Upper lobe of left lung (tissue), 6 donors: Measurements from ENCODE around the gene NPW. TPM values are rescaled to one million over a fixed set of nuclear protein-coding genes. Genes with fewer than 3 reads are reported as not detected.
"Not testable (repeated sequence)": the region's sequence is repeated elsewhere in the genome, so short reads cannot be mapped to it uniquely, and the experiment has no call there.

ENCODE experiments used
- ATAC-seq, 2 donors: fragments of 200-7000 bp; cut with Tn5 transposase; one replicate each; pipeline ENCODE4 v1.9.1; 2022; ENCODE audit warnings: mild to moderate bottlenecking in 2 of 2, moderate library complexity in 2 of 2; ENCODE audit not compliant: low FRiP score in 2 of 2
- DNase-seq, 2 donors: peaks; one replicate each; pipeline ENCODE4 v3.0.0-alpha.2; 2019 to 2020
- H3K27ac ChIP-seq, 4 donors: fragments of 200-600 bp; sonication (generic); one replicate each; pipeline ENCODE4 v1.5.1; 2016 to 2019
- H3K27me3 ChIP-seq, 4 donors: fragments of 200-600 bp; sonication (generic); one replicate each; pipeline ENCODE4 v1.5.1; 2017 to 2019
- H3K36me3 ChIP-seq, 4 donors: fragments of 200-600 bp; sonication (generic); one replicate each; pipeline ENCODE4 v1.5.1; 2016 to 2019
- H3K4me1 ChIP-seq, 4 donors: fragments of 200-600 bp; sonication (generic); one replicate each; pipeline ENCODE4 v1.5.1; 2018 to 2019
- H3K4me3 ChIP-seq, 4 donors: fragments of 200-600 bp; sonication (generic); one replicate each; pipeline ENCODE4 v1.5.1; 2017 to 2019; ENCODE audit warnings: mild to moderate bottlenecking in 2 of 4, moderate library complexity in 1 of 4
- H3K9me3 ChIP-seq, 4 donors: fragments of 200-600 bp; sonication (generic); one replicate each; pipeline ENCODE4 v1.5.1; 2018 to 2019
- EP300 ChIP-seq, 4 donors: sonication (generic); formaldehyde crosslinking; IDR thresholded peaks; one replicate each; pipeline ENCODE4 v1.5.1; 2017; ENCODE audit warnings: antibody characterized with exemption in 4 of 4, control low read depth in 2 of 4
- POLR2A ChIP-seq, 4 donors: fragments of 450-650 bp; IDR thresholded peaks; one replicate each; pipeline ENCODE4 v1.5.1; 2016 to 2017; ENCODE audit warnings: antibody characterized with exemption in 4 of 4, mild to moderate bottlenecking in 2 of 4
- POLR2AphosphoS5 ChIP-seq, 2 donors: sonication (generic); formaldehyde crosslinking; IDR thresholded peaks; one replicate each; pipeline ENCODE4 v1.5.1; 2017; ENCODE audit warnings: antibody characterized with exemption in 2 of 2
- WGBS, 2 donors: methylation state at CpG; one replicate each; pipeline ENCODE4 v1.1.5; 2017 to 2018; 5-methylcytosine and 5-hydroxymethylcytosine counted together
- total RNA-seq, 6 donors: library from RNA; depleted of rRNA in 4 of 6; stranded (reverse); fragments of >200 nt in 4 of 6; gene quantifications; one replicate each; pipeline versions ENCODE4 v1.1.0 to v1.2.1, GENCODE V29; 2016 to 2021
- TF ChIP-seq, protein P1 (sequence below), 6 experiments: fragments of 450-650 bp in 4 of 6; fragments of 200-600 bp in 2 of 6; sonication (generic) in 2 of 6; IDR thresholded peaks; one replicate each; pipeline ENCODE4 v1.5.1; 2016 to 2019; ENCODE audit warnings: antibody characterized with exemption in 6 of 6
- donor health status: DM: no; HTN: no; CAD: no; lungs with moderate emphysema.
- donor health status: DM: no; HTN: yes; CAD: no; lungs with severe emphysema.

The NPW gene
- total RNA-seq, 6 donors from 2014 or later: 0.67 to 0.80 TPM; not detected in 4

GRCh38 chr16:2033057-2033908 lies 13.7 kb downstream of the NPW start:
- ATAC-seq (peak; percentile 61 to 71), DNase-seq (peak; percentile 44 to 90)
- H3K36me3 ChIP-seq: peaks cover 0 to 52% (median 11%) of the 10 kb centered on the region in 4 donors
- peak overlapping the region; percentile 39 to 83 (median 54) for H3K4me3 ChIP-seq
- H3K27me3 ChIP-seq: no peaks in the 10 kb centered on the region
- TF ChIP-seq, protein P1, sequence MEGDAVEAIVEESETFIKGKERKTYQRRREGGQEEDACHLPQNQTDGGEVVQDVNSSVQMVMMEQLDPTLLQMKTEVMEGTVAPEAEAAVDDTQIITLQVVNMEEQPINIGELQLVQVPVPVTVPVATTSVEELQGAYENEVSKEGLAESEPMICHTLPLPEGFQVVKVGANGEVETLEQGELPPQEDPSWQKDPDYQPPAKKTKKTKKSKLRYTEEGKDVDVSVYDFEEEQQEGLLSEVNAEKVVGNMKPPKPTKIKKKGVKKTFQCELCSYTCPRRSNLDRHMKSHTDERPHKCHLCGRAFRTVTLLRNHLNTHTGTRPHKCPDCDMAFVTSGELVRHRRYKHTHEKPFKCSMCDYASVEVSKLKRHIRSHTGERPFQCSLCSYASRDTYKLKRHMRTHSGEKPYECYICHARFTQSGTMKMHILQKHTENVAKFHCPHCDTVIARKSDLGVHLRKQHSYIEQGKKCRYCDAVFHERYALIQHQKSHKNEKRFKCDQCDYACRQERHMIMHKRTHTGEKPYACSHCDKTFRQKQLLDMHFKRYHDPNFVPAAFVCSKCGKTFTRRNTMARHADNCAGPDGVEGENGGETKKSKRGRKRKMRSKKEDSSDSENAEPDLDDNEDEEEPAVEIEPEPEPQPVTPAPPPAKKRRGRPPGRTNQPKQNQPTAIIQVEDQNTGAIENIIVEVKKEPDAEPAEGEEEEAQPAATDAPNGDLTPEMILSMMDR (IDR thresholded peaks at IDR 0.05): no peak
- TF ChIP-seq EP300 (IDR thresholded peaks at IDR 0.05) (peak in 2 of 4 donors; percentile 37 to 54), POLR2AphosphoS5 (IDR thresholded peaks at IDR 0.05) (peak; percentile 61 to 85), POLR2A (IDR thresholded peaks at IDR 0.05) (peak in 1 of 4 donors; percentile 39)
- H3K27ac ChIP-seq: peak overlapping the region; percentile 88 to 97 (median 95)
- H3K4me1 ChIP-seq: peaks cover 63 to 77% (median 72%) of the 10 kb centered on the region in 4 donors
- WGBS, 2 donors: 14 to 22% methylated on average over 22 to 31 of the region's 37 CpGs
- no peaks in the 10 kb centered on the region for H3K9me3 ChIP-seq

GRCh38 chr16:2033909-2034695 lies 14.5 kb downstream of the NPW start:
- DNase-seq: peak in 1 of 2 donors; percentile 81
- WGBS, 2 donors: 21 to 36% methylated on average over 7 to 11 of the region's 32 CpGs
- Histone ChIP-seq H3K36me3 (peaks cover 0 to 60% (median 15%) of the 10 kb centered on the region in 4 donors), H3K4me1 (peaks cover 69 to 77% (median 72%) of the 10 kb centered on the region in 4 donors), H3K27ac (peak overlapping the region; percentile 88 to 97 (median 95)), H3K4me3 (peak overlapping the region; percentile 39 to 83 (median 54))
- not testable (repeated sequence) for H3K27me3 ChIP-seq, ATAC-seq, H3K9me3 ChIP-seq

DNA sequence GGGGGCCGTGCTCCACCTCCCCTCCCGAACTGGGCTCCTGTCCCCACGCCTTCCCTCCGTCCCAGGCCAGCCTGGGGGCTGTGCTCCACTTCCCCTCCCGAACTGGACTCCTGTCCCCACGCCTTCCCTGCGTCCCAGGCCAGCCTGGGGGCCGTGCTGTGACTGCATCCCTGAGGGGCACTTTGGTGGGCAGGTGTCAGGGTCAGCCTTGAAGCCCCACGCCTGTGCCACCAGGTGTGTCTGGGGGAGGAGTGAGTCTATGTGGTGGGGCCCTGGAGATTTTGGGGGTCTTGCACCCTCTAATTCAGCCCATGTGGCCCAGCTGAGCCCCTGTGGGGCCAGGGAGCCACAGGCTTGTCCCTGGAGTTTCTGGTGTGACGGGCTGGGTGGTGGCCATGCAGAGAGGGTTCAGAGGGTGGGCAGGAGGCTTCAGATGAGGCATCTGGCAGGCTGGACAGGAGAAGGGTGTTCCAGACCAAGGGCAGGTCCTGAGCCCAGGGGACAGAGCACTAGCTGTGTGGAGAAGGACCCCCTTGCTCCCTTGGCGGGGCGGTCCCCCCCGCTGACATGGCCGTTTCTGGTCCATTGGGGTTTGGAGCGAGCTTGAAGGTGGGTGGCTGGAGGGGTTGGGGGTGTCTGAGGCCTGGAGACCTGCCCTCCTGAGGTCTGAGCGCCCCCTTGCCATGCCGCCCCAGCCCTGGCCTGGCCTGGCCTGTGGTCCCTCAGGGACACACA lies 15.3 kb downstream of the NPW start:
- 43 to 59% methylated on average over 7 to 10 of the region's 17 CpGs for WGBS, 2 donors
- Histone ChIP-seq H3K9me3 (no peaks in the 10 kb centered on the region), H3K27ac (peak overlapping the region; percentile 86 to 97 (median 95)), H3K4me3 (peak overlapping the region; percentile 31 to 83 (median 54)), H3K4me1 (peaks cover 70 to 78% (median 74%) of the 10 kb centered on the region in 4 donors), H3K27me3 (no peaks in the 10 kb centered on the region), H3K36me3 (peaks cover 0 to 56% (median 15%) of the 10 kb centered on the region in 4 donors)
- ATAC-seq: no peak
- no peak for DNase-seq
- TF ChIP-seq EP300 (IDR thresholded peaks at IDR 0.05) (no peak), POLR2AphosphoS5 (IDR thresholded peaks at IDR 0.05) (no peak), POLR2A (IDR thresholded peaks at IDR 0.05) (no peak)
- TF ChIP-seq, protein P1 (IDR thresholded peaks at IDR 0.05): no peak

DNA sequence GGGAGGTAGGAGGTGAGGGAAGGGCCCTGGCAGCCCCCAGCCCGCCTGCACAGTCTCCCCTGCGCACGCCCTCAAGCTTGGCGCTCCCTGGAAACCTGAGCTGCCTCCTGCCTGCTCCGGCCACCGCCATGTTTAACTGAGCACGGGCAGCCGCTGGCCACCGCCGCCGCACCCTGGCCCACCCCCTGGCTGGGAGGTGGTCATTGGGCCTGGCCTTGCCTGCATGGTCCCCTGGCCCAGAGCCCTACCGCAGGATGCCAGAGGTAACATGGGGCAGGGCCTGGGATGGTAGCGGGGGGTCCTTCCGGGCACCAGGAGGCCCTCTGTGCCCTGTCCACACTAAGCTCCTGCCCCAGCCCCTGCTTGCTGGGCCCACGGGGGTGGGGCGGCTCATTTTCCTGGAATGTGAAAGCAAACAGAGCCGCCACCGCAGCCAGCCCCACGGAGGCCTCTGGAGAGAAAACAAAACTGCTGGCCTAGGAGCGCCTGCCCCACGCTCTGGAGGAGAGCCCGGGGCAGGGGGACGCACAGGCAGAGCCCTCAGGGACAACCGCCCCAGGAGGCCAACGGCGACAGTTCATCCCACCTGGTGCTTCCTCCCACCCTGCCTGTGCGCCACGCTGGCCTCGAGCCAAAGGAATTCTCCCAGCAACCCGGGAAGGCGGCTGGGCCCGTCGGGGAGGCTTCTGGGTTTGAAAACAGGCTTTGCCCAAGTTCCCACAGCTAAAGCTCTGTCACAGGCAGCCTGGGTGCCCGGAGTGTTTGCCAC lies 16.0 kb downstream of the NPW start:
- peaks cover 77 to 85% (median 79%) of the 10 kb centered on the region in 4 donors for H3K4me1 ChIP-seq
- peak; percentile 58 to 89 for DNase-seq

More for the DNA sequence above, 16.0 kb downstream of the NPW start:
- WGBS, 2 donors: 31 to 40% methylated on average over 7 to 33 of the region's 34 CpGs
- Histone ChIP-seq H3K27me3 (no peaks in the 10 kb centered on the region), H3K27ac (peak overlapping the region; percentile 86 to 97 (median 95)), H3K9me3 (no peaks in the 10 kb centered on the region), H3K36me3 (peaks cover 0 to 53% (median 15%) of the 10 kb centered on the region in 4 donors), H3K4me3 (peak overlapping the region; percentile 31 to 83 (median 54))
- ATAC-seq: peak; percentile 38 to 66
- TF ChIP-seq POLR2AphosphoS5 (IDR thresholded peaks at IDR 0.05): no peak
- peak in 1 of 4 donors; percentile 17 for TF ChIP-seq EP300 (IDR thresholded peaks at IDR 0.05)
- TF ChIP-seq POLR2A (IDR thresholded peaks at IDR 0.05): peak in 2 of 4 donors; percentile 10 to 54
- TF ChIP-seq, protein P1 (IDR thresholded peaks at IDR 0.05): no peak
